ENCODE measurements around the gene SLC24A3.

Gene SLC24A3

DNA sequence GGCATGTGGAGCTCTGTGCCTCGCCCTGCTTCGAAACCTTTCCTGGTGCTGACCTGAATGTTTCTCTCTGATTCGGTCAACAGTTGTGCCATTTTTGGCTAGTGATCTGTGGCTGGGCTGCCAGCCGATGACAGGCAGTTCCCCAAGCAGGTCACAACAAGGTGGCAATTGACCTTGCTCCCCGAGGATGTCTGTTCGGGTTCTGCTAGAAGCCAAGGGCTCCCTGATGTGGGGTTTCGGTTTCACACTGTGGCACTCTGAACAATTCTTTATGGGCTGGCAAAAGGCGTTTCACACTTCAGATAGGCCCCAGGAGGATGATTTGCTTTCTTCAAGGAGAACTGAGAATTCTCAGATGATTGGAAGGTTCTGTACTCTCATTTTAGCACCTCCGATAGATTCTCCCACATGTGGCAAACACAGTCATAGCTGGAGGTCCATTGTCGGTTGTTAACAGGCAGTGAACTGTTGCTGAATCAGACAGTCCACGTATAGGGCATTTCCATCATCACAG lies 135.6 kb downstream of the SLC24A3 start:
- DNase-seq, result no peak

GRCh38 chr20:19348582-19348981 lies 136.1 kb downstream of the SLC24A3 start:
- no peak for DNase-seq

GRCh38 chr20:19349879-19350278 lies 137.4 kb downstream of the SLC24A3 start:
- no peak for DNase-seq

- no peak for DNase-seq
These were observed 139.1 kb downstream of the SLC24A3 start for GRCh38 chr20:19351542-19351941.

- no peak for DNase-seq
These were observed 142.5 kb downstream of the SLC24A3 start for GRCh38 chr20:19354950-19355349.

DNA sequence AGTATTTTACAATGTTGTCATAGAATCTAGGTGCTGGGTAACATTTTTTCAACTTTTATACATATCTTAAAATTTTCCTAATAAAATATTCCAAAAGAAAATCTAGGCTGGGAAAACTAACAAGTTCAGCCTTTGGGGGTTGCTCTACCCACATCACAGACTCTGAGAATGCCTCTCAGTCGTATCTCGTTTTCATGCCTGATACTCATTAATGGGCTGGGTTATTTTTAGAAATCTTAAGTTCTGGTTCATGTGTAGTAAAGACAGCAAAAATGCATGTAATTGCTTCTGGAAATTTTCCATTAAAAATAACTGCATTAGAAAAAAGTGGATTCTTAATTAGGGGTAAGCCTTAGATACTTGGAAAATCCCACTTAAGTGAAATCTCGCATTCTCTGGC lies 149.3 kb downstream of the SLC24A3 start:
- DNase-seq, result no peak

DNA sequence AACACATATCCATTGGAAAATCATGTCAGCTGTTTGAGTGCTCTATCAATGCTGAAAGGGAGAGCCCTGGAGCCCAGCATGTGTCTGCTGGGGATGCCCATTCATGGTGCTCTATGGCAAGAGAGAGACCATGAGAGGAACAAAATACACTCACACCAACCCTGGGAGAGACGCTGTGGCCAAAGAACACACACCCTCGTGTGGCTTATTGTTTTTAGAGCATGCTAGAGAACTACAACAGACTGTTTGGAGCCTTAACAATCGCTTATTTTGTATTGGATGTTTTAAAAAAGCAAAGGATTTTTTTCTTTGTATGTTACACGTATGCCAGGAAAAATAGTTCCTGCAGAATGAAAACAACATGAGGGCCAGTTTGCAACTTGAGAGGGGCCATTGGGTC lies 151.0 kb downstream of the SLC24A3 start:
- no peak for DNase-seq

DNA sequence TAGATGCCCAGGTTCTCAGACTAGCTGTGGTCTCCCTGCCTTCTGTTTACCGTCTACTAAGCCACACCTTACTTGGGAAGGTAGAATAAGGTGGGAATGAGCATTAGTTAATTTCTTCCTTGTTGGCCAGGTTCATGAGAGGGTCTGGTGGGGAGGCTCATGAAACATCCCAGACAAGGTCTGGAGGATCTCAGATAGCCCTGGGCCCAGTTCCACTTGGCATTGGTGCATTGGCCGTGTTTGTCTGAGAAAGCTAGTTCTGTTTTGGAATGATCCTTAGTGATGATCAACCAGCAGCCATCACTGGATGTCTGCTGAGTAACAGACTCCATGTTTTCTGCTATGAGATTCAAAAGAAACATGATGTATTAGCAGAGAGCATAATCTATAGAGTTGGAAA lies 155.1 kb downstream of the SLC24A3 start:
- DNase-seq, result no peak

DNA sequence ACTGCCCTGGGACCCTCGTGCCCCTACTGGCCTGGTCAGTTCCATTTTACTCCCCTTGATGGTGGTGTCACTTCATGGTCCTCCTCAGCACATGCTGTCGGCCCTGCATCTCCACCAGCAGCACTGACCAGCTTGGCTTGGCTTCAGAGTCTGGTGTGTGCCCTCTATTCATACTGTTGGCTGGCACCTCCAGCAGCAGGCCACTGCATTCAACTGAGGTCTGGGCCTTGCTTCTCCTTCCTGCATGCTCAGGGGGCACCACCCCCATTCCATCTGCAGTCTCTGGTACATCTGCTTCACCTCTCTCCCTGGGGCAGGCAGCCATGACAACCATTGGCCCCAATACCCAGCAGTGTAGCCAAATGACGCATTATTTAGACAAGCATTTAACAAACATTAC lies 155.9 kb downstream of the SLC24A3 start:
- DNase-seq, result no peak

DNA sequence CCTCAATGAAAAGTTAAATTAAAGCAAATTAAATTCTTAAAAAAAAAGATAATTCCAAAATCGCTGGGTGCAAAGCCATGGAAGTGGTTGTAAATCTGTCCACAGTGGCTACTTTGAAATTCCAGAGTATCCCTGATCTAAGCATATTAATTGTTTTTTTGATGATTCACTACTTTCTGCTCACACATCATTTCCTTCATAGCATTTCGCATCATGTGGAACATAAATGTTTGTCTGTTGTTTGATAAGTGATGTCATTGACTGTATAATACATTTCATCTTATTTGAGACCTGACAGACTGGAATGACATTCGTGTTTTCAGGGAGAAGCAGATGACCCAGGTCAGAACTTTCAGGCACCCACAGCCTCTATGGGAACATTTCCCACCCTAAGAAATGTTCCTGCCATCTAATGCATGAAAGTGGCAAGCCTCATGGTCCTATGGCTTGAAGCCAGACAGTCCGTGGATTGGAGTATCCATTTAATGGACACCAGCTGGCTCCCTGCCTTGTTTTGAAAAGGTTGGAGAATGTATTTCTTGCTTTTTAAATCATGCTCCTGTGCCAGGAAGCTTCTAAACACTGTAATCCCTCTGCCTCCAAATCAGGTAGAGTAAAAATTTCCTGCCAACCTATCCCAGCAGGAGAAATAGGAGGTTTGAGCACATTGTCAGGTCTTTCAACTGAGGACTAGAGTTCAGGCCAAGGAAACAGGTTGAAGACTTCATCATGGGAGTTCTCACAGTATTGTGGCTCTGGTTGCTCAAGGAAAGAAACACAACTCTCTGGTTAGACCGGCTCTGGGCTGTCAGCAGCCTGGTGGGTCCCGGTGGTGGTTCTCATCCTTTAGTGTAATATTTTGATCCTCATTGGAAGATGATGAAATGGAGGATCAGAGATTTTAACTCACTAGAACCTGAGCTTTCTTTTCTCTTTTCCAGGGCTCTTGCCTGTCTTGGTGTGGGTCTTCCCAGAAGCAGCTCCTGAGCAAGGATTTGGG lies 157.9 kb downstream of the SLC24A3 start:
- no peak for DNase-seq

GRCh38 chr20:19371112-19371511 lies 158.7 kb downstream of the SLC24A3 start:
- DNase-seq, result no peak

DNA sequence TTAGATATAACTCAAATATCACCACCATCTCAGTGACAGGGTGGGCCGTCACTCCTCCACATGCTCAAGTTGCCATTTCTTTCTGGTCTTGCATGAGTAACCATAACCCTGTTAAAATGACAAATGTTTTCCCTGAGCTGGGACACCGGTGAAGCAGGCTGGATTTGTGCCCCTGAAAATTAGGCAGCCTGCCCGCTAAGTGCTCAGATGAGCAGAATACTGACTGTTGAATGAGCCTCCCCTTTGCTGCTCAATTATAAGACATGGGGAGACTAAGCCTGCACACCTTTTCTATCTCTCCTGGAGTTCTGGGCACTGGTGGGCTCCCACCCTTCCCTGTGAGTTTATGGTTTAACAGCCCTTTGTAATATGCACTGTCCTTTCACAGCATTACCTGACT lies 161.8 kb downstream of the SLC24A3 start:
- no peak for DNase-seq

DNA sequence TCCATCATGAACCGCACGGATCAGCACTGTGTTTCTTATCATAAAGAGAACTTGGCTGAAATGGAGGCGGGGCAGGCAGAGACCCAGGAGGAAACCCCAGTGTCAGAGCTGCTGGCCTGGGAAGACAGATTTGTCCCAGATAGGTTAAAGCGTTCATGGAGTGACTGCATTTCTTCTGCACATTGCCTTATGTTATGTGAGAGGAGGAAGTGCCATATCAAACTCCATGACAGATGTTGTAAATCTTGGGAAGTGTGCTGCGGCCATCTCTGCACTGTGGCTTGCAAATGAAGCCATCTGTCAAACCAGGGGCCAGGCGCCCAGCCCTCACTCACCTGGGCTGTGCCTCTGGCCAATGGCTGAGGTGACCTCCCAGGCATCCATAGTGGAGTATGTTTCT lies 163.0 kb downstream of the SLC24A3 start:
- DNase-seq, result no peak

DNA sequence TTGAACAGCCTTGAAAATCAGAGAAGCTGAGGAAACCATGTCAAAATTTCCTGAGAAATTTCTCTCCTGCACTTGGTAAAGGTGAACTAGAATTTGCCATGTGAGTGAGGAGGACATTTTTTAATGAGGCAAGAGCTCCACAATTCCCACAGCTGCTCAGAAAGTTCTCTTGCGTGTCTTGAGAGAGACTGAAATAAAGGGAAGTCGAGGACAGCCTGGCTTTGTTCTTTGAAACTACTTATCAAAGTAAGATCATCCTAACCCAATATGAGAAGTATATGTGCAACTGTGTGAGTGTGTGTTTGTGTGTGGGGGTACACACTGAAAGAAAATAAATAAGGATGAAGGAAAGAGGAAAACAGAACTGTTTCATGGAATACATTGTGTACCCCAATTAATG lies 163.4 kb downstream of the SLC24A3 start:
- DNase-seq, result no peak

GRCh38 chr20:19376451-19377229 lies 164.2 kb downstream of the SLC24A3 start:
- no peak for DNase-seq

DNA sequence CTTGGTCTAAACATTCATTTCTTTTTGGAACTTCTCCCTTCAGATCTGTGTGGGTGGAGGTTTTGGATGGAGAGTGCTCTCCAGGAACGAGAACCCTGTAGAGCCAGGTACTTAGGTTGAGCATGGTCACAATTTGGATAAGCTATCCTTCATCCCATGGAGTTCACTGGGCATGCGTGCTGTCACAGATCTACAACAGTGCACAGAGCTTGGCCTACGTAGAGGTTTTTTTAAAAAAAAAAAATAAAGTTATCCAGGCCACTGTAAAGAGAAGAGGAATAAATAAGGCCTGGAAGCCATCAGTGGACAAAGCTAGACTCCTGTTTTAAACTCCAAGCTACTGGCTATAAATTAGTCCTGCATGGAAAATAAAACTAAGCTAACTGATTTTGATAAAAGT lies 165.6 kb downstream of the SLC24A3 start:
- DNase-seq, result no peak

DNA sequence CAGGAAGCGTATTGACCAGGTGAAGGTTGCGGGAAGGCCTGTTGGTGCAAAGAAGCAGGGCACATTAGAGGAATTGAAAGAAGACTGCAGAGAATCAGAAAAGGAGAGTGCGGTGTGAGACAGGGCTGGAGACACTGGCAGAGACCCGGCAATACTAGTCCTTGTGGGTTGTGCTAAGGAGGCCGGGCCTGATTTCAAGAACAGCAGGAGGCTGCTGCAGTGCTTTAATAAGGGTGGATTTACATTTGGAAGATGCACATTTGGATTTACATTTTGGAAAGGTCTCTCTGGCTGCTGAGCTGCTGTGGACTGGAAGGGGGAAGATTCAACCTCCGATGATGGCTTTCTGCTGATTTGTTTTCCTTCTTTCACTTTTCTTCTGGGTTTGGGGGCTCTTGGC lies 167.8 kb downstream of the SLC24A3 start:
- DNase-seq, result no peak

DNA sequence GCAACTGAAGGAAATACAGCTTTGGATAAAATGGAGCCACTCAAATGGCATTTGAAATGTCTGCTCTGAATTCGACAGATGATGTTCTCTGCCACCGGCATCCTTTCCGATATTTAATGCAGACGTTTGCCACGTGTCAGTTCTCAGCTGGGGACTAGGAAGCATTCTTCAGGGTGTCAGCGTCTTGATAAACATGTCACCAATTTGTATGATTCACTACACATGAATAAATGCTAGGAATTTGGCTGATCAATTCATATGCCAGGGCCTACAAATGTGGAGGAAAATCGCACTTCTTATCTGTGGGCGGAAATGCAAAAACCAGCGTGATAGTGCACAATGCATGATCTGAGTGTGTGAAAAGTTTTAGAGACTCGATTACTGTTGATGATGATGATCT lies 169.5 kb downstream of the SLC24A3 start:
- DNase-seq, result no peak

DNA sequence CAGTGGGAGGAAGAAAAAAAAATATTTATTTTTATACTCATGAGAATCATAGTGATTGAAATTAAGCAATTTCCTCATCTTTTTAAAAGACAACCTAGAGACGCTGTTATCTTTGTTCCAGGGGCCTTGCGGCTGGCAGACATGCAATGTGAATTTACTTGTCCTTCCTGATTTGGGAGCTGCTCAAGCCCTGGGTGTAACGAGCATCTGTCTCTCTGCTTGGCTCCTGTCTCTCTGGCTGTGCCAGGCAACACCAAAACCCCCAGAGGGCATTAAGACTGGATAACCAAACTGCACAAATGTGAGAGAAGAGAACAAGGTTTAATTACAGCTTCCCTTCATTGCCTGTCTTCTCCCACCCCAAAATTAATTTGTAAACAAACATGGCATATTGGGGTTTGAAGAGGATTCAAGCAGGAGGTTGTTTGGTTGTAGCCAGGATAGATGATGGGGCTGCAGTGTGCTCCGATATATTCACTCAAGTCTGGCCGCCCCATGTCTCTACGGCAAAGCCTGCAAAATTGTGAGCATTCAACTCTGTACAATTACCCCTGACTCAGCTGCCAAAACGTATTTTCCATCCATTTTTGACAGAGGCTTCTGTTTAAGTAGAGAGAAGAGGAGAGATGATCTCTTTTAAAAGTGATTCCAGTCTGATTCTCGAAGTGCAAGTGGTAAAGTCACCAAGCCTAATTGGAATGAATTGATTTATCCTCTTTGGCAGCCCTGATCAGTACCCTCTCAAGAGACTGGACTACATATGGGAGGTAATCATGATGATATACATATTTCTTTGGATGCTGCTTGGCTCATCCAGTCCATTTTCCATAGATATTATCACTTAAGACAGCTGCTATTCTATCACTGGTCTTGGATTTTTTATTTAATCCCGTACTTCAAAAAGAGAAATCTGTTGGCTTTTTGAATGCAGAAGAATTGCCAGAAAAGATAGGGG lies 170.2 kb downstream of the SLC24A3 start:
- no peak for DNase-seq

DNA sequence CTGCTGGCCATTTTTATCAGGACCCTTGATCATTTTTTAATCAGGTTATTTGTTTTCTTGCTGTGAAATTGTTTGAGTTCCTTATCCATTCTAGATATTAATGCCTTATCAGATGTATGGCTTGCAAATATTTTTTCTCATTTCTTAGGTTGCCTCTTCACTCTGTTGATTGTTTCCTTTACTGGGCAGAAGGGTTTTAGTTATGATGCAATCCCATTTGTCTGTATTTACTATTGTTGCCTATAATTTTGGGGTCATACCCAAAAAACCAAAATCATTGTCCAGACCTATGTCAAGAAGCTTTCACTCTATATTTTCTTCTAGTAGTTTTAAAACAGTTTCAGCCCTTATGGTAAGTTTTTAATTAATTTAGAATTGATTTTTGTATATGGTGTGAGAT lies 172.5 kb downstream of the SLC24A3 start:
- DNase-seq, result no peak

DNA sequence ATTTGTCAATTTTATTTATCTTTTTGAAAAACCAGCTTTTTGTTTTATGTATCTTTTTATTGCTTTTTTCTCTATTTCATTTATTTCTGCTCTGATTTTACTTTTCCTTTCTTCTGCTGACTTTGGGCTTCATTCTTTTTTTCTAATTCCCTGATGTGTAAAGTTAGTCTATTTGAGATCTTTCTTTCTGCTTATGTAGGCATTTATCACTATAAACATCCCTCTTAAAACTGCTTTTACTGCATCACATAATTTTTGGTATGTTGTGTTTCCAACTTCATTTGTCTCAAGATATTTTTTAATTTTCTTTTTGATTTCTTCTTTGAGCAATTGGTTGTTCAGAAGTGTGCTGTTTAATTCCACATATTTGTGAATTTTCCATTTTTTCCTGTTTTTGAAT lies 174.8 kb downstream of the SLC24A3 start:
- DNase-seq, result no peak

DNA sequence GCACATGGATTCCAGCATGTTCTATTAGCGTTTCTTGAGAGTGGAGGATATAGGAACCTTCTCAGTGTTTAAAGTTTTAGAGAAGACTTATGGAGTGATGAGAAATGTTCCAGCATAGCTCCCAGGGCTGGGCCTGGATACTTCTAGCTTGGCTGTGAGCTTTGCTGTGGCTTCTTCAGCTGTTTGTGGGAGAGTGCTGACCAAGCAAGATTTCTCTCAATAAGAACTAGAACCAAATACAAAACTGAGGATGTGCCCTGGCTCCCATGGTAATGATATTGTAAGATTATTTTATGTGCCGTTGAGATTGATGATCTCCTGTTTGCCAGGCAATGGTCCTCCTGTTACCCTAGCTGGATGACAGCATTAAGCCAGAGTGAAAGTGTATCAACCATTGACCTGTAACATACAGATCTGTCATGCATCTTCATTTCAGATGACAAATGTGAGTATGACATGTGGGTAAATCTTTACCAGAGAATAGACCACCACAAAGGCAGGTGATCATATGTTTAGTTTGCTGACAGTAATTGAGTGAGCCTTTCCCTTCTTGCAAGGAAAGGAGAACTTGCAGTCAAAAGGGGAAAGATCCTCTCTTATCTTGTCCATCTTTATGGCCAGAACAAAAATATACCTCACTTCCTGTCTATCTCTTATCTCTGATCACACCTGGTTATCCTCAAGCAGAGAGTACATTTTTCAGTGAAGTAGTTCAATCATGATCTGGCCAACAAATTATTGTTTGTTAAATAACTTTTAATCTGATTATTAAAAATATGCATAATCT lies 180.1 kb downstream of the SLC24A3 start:
- no peak for DNase-seq

All from stimulated activated CD4-positive, alpha-beta T cell treated with anti-CD3 and anti-CD28 coated beads, Interleukin-2, amount 100 ng/mL, for 48 hours (primary cell).